Measurements from ENCODE around the gene NTRK1.

NTRK1 gene

DNA sequence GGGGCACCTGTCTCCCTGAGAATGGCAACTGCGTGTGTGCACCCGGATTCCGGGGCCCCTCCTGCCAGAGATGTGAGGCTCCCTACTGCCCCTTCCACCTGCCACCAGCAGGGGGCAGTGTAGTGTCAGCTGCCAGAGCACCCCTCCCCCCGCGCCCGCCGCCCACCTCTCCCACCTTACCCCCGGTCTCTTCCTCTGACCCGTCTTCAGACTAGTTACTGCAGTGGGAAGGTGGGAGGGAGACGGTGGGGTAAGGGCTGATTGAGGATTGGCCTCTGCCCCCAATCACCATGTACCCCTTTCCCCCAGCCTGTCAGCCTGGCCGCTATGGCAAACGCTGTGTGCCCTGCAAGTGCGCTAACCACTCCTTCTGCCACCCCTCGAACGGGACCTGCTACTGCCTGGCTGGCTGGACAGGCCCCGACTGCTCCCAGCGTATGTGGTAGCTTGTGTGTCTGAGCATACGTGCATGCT, 49.7 kb downstream of the NTRK1 start:
- TF ChIP-seq, protein P1, sequence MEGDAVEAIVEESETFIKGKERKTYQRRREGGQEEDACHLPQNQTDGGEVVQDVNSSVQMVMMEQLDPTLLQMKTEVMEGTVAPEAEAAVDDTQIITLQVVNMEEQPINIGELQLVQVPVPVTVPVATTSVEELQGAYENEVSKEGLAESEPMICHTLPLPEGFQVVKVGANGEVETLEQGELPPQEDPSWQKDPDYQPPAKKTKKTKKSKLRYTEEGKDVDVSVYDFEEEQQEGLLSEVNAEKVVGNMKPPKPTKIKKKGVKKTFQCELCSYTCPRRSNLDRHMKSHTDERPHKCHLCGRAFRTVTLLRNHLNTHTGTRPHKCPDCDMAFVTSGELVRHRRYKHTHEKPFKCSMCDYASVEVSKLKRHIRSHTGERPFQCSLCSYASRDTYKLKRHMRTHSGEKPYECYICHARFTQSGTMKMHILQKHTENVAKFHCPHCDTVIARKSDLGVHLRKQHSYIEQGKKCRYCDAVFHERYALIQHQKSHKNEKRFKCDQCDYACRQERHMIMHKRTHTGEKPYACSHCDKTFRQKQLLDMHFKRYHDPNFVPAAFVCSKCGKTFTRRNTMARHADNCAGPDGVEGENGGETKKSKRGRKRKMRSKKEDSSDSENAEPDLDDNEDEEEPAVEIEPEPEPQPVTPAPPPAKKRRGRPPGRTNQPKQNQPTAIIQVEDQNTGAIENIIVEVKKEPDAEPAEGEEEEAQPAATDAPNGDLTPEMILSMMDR (IDR thresholded peaks at IDR 0.05): peak; percentile 52
- Histone ChIP-seq H3K9ac (no peak overlapping the region), H3K27me3 (ENCODE audit: control insufficient read depth, insufficient read depth, low read length) (no peaks in the 10 kb centered on the region), H3K9me3 (ENCODE audit: control insufficient read depth, low read length) (no peaks in the 10 kb centered on the region), H3K4me1 (no peaks in the 10 kb centered on the region), H3K4me3 (ENCODE audit: low read depth, low read length) (no peak overlapping the region), H2AFZ (no peak overlapping the region), H3K4me2 (ENCODE audit: low read length) (no peak overlapping the region), H3K27ac (no peak overlapping the region), H3K79me2 (no peaks in the 10 kb centered on the region), H3K36me3 (ENCODE audit: control insufficient read depth, insufficient read depth, low read length) (no peaks in the 10 kb centered on the region)

DNA sequence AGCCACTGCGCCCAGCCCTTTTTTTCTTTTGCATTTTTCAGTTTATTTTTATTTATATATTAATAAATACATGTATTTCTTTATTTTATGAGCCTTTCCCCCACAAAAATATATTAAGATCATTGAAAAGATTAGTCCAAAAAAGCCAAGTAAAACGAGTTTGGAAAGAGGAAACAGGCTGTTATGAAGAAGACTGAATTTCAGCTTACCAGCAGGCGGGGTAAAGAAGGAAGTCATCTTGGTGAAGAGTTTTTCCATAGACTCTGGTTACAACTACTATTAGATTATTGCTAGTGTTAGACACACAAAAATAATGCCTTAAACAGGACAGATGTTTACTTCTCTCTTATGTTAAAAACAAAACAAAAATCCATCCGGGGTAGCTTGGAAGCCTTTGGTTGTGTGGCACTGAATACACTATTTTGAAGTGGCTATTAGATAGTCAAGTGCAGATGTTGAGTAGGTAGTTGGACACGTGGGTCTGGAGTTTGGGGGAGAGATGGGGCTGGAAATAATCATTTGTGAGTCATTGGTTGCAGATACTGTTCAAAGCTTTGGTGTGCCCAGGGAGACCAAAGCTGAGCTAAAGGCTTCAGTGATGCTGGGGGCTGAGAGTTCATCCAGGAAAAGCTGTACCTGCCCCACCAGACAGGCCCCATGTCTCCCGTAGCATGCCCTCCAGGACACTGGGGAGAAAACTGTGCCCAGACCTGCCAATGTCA, 51.1 kb downstream of the NTRK1 start:
- H3K79me2 ChIP-seq: no peaks in the 10 kb centered on the region
- no peak overlapping the region for H3K27ac ChIP-seq
- no peaks in the 10 kb centered on the region for H3K27me3 ChIP-seq (ENCODE audit: control insufficient read depth, insufficient read depth, low read length)
- H3K4me1 ChIP-seq: no peaks in the 10 kb centered on the region
- TF ChIP-seq, protein P1 (IDR thresholded peaks at IDR 0.05): no peak
- no peak overlapping the region for H3K9ac ChIP-seq
- no peak overlapping the region for H3K4me3 ChIP-seq (ENCODE audit: low read depth, low read length)
- H3K4me2 ChIP-seq (ENCODE audit: low read length): no peak overlapping the region
- H2AFZ ChIP-seq: no peak overlapping the region
- no peaks in the 10 kb centered on the region for H3K9me3 ChIP-seq (ENCODE audit: control insufficient read depth, low read length)
- H3K36me3 ChIP-seq (ENCODE audit: control insufficient read depth, insufficient read depth, low read length): no peaks in the 10 kb centered on the region

DNA sequence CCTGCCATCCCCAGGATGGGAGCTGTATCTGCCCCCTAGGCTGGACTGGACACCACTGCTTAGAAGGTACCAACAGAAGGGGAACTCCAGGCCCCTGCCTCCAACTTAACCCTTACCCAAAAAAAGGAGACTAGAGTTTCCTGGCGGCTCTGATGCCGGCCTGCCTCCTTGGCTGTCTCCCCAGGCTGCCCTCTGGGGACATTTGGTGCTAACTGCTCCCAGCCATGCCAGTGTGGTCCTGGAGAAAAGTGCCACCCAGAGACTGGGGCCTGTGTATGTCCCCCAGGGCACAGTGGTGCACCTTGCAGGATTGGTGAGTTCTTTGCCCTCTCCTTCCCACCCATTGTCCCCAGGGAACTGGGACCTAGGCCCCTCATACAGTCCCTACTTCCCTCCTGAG, 51.6 kb downstream of the NTRK1 start:
- Histone ChIP-seq H3K27me3 (ENCODE audit: control insufficient read depth, insufficient read depth, low read length) (no peaks in the 10 kb centered on the region), H2AFZ (no peak overlapping the region), H3K36me3 (ENCODE audit: control insufficient read depth, insufficient read depth, low read length) (no peaks in the 10 kb centered on the region), H3K4me2 (ENCODE audit: low read length) (no peak overlapping the region), H3K79me2 (no peaks in the 10 kb centered on the region), H3K4me1 (no peaks in the 10 kb centered on the region), H3K27ac (no peak overlapping the region), H3K9ac (no peak overlapping the region), H3K4me3 (ENCODE audit: low read depth, low read length) (no peak overlapping the region), H3K9me3 (ENCODE audit: control insufficient read depth, low read length) (no peaks in the 10 kb centered on the region)
- TF ChIP-seq, protein P1 (IDR thresholded peaks at IDR 0.05): no peak

DNA sequence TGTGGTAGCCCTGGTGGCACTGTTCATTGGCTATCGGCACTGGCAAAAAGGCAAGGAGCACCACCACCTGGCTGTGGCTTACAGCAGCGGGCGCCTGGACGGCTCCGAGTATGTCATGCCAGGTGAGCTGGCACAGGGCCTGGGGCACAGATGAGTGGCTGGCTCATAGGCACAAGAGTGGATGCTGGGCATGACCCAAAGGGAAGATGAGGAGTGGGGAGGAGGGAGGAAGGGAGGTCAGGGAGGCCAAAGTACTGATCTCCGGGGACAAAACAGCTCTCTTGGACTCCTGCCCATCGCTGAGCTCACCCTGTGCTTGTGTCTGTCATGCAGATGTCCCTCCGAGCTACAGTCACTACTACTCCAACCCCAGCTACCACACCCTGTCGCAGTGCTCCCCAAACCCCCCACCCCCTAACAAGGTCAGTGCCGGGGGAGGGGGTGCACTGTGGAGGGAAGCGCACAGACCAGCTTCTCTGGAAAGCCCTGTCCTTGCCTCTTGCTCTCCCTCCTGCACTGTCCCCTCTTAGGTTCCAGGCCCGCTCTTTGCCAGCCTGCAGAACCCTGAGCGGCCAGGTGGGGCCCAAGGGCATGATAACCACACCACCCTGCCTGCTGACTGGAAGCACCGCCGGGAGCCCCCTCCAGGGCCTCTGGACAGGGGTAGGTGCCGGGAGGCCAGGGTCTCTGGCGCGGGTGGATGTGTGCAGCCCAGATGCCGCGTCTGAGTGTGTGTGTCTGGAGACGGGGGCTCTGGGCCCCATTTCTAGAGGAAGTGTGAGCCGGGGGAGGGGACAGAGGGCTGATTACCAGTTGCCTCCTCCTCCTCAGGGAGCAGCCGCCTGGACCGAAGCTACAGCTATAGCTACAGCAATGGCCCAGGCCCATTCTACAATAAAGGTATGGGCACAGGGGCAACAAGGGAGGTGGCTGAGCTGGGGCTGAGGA, 52.5 kb downstream of the NTRK1 start:
- no peaks in the 10 kb centered on the region for H3K27me3 ChIP-seq (ENCODE audit: control insufficient read depth, insufficient read depth, low read length)
- H3K79me2 ChIP-seq: no peaks in the 10 kb centered on the region
- H3K4me2 ChIP-seq (ENCODE audit: low read length): no peak overlapping the region
- TF ChIP-seq, protein P1 (IDR thresholded peaks at IDR 0.05): no peak
- H3K9me3 ChIP-seq (ENCODE audit: control insufficient read depth, low read length): no peaks in the 10 kb centered on the region
- no peaks in the 10 kb centered on the region for H3K36me3 ChIP-seq (ENCODE audit: control insufficient read depth, insufficient read depth, low read length)
- H2AFZ ChIP-seq: no peak overlapping the region
- H3K9ac ChIP-seq: no peak overlapping the region
- no peak overlapping the region for H3K4me3 ChIP-seq (ENCODE audit: low read depth, low read length)
- no peak overlapping the region for H3K27ac ChIP-seq
- no peaks in the 10 kb centered on the region for H3K4me1 ChIP-seq

All from parathyroid adenoma (tissue), 2 donors.